HCT116 (cell line): Measurements from ENCODE around the gene MAGI3.

Source experiments
- CEBPB ChIP-seq: IDR thresholded peaks from 2 replicates; pipeline ENCODE4 v1.6.1; 2012; ENCODE audit warnings: low read depth
- CTCF ChIP-seq, 3 experiments: fragments of 200-600 bp in 1 of 3; sonication (generic) in 1 of 3; IDR thresholded peaks in 2 of 3; conservative IDR thresholded peaks in 1 of 3; 2 replicates each; pipeline ENCODE4 v1.5.1; 2012 to 2017; ENCODE audit warnings: low read depth in 2 of 3, low read length in 2 of 3, antibody characterized with exemption in 1 of 3, borderline replicate concordance in 1 of 3, control low read depth in 1 of 3, mild to moderate bottlenecking in 1 of 3, mixed read lengths in 1 of 3, mixed run types in 1 of 3, moderate library complexity in 1 of 3; ENCODE audit not compliant: insufficient read depth in 1 of 3
- ELF1 ChIP-seq: IDR thresholded peaks from 2 replicates; pipeline ENCODE4 v1.6.1; 2012; ENCODE audit warnings: low read depth, borderline replicate concordance
- EZH2 ChIP-seq: fragments of 200-600 bp; sonication (generic); IDR thresholded peaks from 2 replicates; pipeline ENCODE4 v1.6.1; 2017; ENCODE audit warnings: antibody characterized with exemption, mixed run types
- JUND ChIP-seq: IDR thresholded peaks from 2 replicates; pipeline ENCODE4 v1.6.1; 2012
- MAX ChIP-seq: IDR thresholded peaks from 2 replicates; pipeline ENCODE4 v1.6.1; 2012
- POLR2A ChIP-seq: IDR thresholded peaks from 2 replicates; pipeline ENCODE4 v1.7.0; 2011; ENCODE audit warnings: borderline replicate concordance; ENCODE audit not compliant: insufficient read depth, insufficient read length; ENCODE audit errors: extremely low read depth
- REST ChIP-seq: IDR thresholded peaks from 2 replicates; pipeline ENCODE4 v1.6.1; 2012; ENCODE audit warnings: low read depth
- SIN3A ChIP-seq: IDR thresholded peaks from 2 replicates; pipeline ENCODE4 v1.6.1; 2012; ENCODE audit warnings: low read depth
- SP1 ChIP-seq: IDR thresholded peaks from 2 replicates; pipeline ENCODE4 v1.6.1; 2012; ENCODE audit warnings: low read depth
- SRF ChIP-seq: IDR thresholded peaks from 2 replicates; pipeline ENCODE4 v1.6.1; 2012; ENCODE audit warnings: low read depth
- TCF7L2 ChIP-seq: IDR thresholded peaks from 2 replicates; pipeline ENCODE4 v1.7.0; 2011; ENCODE audit warnings: borderline replicate concordance, inconsistent platforms; ENCODE audit not compliant: insufficient read depth, insufficient read length; ENCODE audit errors: extremely low read depth
- ZNF274 ChIP-seq: fragments of 200-500 bp; sonication (Bioruptor generic); IDR thresholded peaks from 2 replicates; pipeline ENCODE4 v1.6.1; 2014; ENCODE audit warnings: mild to moderate bottlenecking, low read depth, low read length, inconsistent platforms

GRCh38 chr1:113434081-113434873 is 44.0 kb downstream of the MAGI3 start:
- TF ChIP-seq CTCF (IDR thresholded peaks at IDR 0.05 in 2 of 3, conservative IDR thresholded peaks at IDR 0.05 in 1 of 3; ENCODE audit: borderline replicate concordance in 1 of 3, insufficient read depth in 1 of 3, low read depth in 2 of 3, low read length in 2 of 3) (no peak), POLR2A (no peak), ZNF274 (no peak), SRF (no peak), EZH2 (no peak), SP1 (no peak), JUND (no peak), TCF7L2 (no peak), ELF1 (no peak), SIN3A (no peak), MAX (no peak), CEBPB (no peak), REST (no peak)
